Measurements from ENCODE around the gene RNF141. TPM values are rescaled to one million over a fixed set of nuclear protein-coding genes. Genes with fewer than 3 reads are reported as not detected.

The RNF141 gene
- total and polyA plus RNA-seq, 2 donors (not counting 1 experiment from before 2014, with no cell fraction given): 32.5 to 43.5 TPM

GRCh38 chr11:10576035-10576398 lies 35.0 kb upstream of the RNF141 start:
- TF ChIP-seq EZH2 (IDR thresholded peaks at IDR 0.05; ENCODE audit: low read length, missing control alignments): no peak
- no peak for TF ChIP-seq CTCF (conservative IDR thresholded peaks at IDR 0.05 in 1 of 2, IDR thresholded peaks at IDR 0.05 in 1 of 2; ENCODE audit: low read depth in 1 of 2, low read length in 2 of 2)
- H3K79me2 ChIP-seq (ENCODE audit: control insufficient read depth, insufficient read depth, low read length): no peaks in the 10 kb centered on the region
- no peak overlapping the region for H3K9ac ChIP-seq (ENCODE audit: insufficient read depth, low read length)
- no peak overlapping the region for H3K27ac ChIP-seq (ENCODE audit: insufficient read depth, low read length)
- peaks cover under 1% of the 10 kb centered on the region for H3K36me3 ChIP-seq (ENCODE audit: control insufficient read depth, insufficient read depth, low read length)
- no peaks in the 10 kb centered on the region for H3K27me3 ChIP-seq (ENCODE audit: control insufficient read depth, insufficient read depth, low read length)
- H4K20me1 ChIP-seq (ENCODE audit: control insufficient read depth, extremely low read depth, insufficient read depth, low read length): no peaks in the 10 kb centered on the region
- no peak overlapping the region for H2AFZ ChIP-seq (ENCODE audit: low read length)
- no peaks in the 10 kb centered on the region for H3K9me3 ChIP-seq (ENCODE audit: control insufficient read depth, insufficient read depth, low read depth, low read length)
- no peak overlapping the region for H3K4me3 ChIP-seq (replicated peaks in 1 of 4; ENCODE audit: control extremely low read depth in 1 of 4, insufficient read depth in 1 of 4, low read depth in 3 of 4, low read length in 4 of 4)
- H3K4me2 ChIP-seq (ENCODE audit: extremely low read depth, insufficient read depth, low read length): no peak overlapping the region
- no peaks in the 10 kb centered on the region for H3K4me1 ChIP-seq (ENCODE audit: control insufficient read depth, extremely low read depth, insufficient read depth, low read length)
- DNase-seq (ENCODE audit: low read depth in 2 of 2): no peak

GRCh38 chr11:10575346-10576034 lies 34.5 kb upstream of the RNF141 start:
- DNase-seq (ENCODE audit: low read depth in 2 of 2): no peak
- TF ChIP-seq EZH2 (IDR thresholded peaks at IDR 0.05; ENCODE audit: low read length, missing control alignments) (no peak), CTCF (conservative IDR thresholded peaks at IDR 0.05 in 1 of 2, IDR thresholded peaks at IDR 0.05 in 1 of 2; ENCODE audit: low read depth in 1 of 2, low read length in 2 of 2) (no peak)
- no peak overlapping the region for H3K4me3 ChIP-seq (replicated peaks in 1 of 4; ENCODE audit: control extremely low read depth in 1 of 4, insufficient read depth in 1 of 4, low read depth in 3 of 4, low read length in 4 of 4)
- H3K36me3 ChIP-seq (ENCODE audit: control insufficient read depth, insufficient read depth, low read length): no peaks in the 10 kb centered on the region
- no peaks in the 10 kb centered on the region for H3K9me3 ChIP-seq (ENCODE audit: control insufficient read depth, insufficient read depth, low read depth, low read length)
- H2AFZ ChIP-seq (ENCODE audit: low read length): no peak overlapping the region
- H3K27ac ChIP-seq (ENCODE audit: insufficient read depth, low read length): no peak overlapping the region
- H3K9ac ChIP-seq (ENCODE audit: insufficient read depth, low read length): no peak overlapping the region
- no peaks in the 10 kb centered on the region for H3K4me1 ChIP-seq (ENCODE audit: control insufficient read depth, extremely low read depth, insufficient read depth, low read length)
- no peaks in the 10 kb centered on the region for H3K27me3 ChIP-seq (ENCODE audit: control insufficient read depth, insufficient read depth, low read length)
- H3K79me2 ChIP-seq (ENCODE audit: control insufficient read depth, insufficient read depth, low read length): no peaks in the 10 kb centered on the region
- no peak overlapping the region for H3K4me2 ChIP-seq (ENCODE audit: extremely low read depth, insufficient read depth, low read length)
- no peaks in the 10 kb centered on the region for H4K20me1 ChIP-seq (ENCODE audit: control insufficient read depth, extremely low read depth, insufficient read depth, low read length)

- Histone ChIP-seq H3K9ac (ENCODE audit: insufficient read depth, low read length) (no peak overlapping the region), H3K36me3 (ENCODE audit: control insufficient read depth, insufficient read depth, low read length) (no peaks in the 10 kb centered on the region), H3K4me3 (replicated peaks in 1 of 4; ENCODE audit: control extremely low read depth in 1 of 4, insufficient read depth in 1 of 4, low read depth in 3 of 4, low read length in 4 of 4) (no peak overlapping the region), H3K4me1 (ENCODE audit: control insufficient read depth, extremely low read depth, insufficient read depth, low read length) (no peaks in the 10 kb centered on the region), H3K27me3 (ENCODE audit: control insufficient read depth, insufficient read depth, low read length) (no peaks in the 10 kb centered on the region), H2AFZ (ENCODE audit: low read length) (no peak overlapping the region), H3K9me3 (ENCODE audit: control insufficient read depth, insufficient read depth, low read depth, low read length) (no peaks in the 10 kb centered on the region), H4K20me1 (ENCODE audit: control insufficient read depth, extremely low read depth, insufficient read depth, low read length) (no peaks in the 10 kb centered on the region), H3K79me2 (ENCODE audit: control insufficient read depth, insufficient read depth, low read length) (no peaks in the 10 kb centered on the region), H3K27ac (ENCODE audit: insufficient read depth, low read length) (no peak overlapping the region), H3K4me2 (ENCODE audit: extremely low read depth, insufficient read depth, low read length) (no peak overlapping the region)
- TF ChIP-seq EZH2 (IDR thresholded peaks at IDR 0.05; ENCODE audit: low read length, missing control alignments) (no peak), CTCF (conservative IDR thresholded peaks at IDR 0.05 in 1 of 2, IDR thresholded peaks at IDR 0.05 in 1 of 2; ENCODE audit: low read depth in 1 of 2, low read length in 2 of 2) (no peak)
- no peak for DNase-seq (ENCODE audit: low read depth in 2 of 2)
Measured at GRCh38 chr11:10573556-10573955, 32.6 kb upstream of the RNF141 start.

Measured in fibroblast of lung (primary cell).